DMS53 (cell line): ENCODE measurements around the gene DYRK2.
"Not testable (repeated sequence)": the region's sequence is repeated elsewhere in the genome, so short reads cannot be mapped to it uniquely, and the experiment has no call there.

ENCODE experiments used
- DNase-seq: peaks from one replicate; lab custom pipeline; 2025; lab: John Stamatoyannopoulos, UW

DYRK2 gene

GRCh38 chr12:67671419-67671818, 22.9 kb downstream of the DYRK2 start:
- DNase-seq, result no peak

- DNase-seq, result no peak
Measured at GRCh38 chr12:67671892-67672291, 23.3 kb downstream of the DYRK2 start.

- not testable (repeated sequence) for DNase-seq
Measured at GRCh38 chr12:67672507-67672906, 24.0 kb downstream of the DYRK2 start.

GRCh38 chr12:67673509-67673908, 25.0 kb downstream of the DYRK2 start:
- not testable (repeated sequence) for DNase-seq

GRCh38 chr12:67674417-67674816, 25.9 kb downstream of the DYRK2 start:
- DNase-seq, result no peak

- DNase-seq, result no peak
Measured at GRCh38 chr12:67676624-67677023, 28.1 kb downstream of the DYRK2 start.

- DNase-seq, result no peak
Measured at GRCh38 chr12:67677166-67677565, 28.6 kb downstream of the DYRK2 start.

- no peak for DNase-seq
Measured at GRCh38 chr12:67681105-67681778, 32.7 kb downstream of the DYRK2 start.

GRCh38 chr12:67681941-67682620, 33.5 kb downstream of the DYRK2 start:
- no peak for DNase-seq

- no peak for DNase-seq
Measured at GRCh38 chr12:67689385-67689784, 40.8 kb downstream of the DYRK2 start.

GRCh38 chr12:67690656-67691055, 42.1 kb downstream of the DYRK2 start:
- DNase-seq, result no peak

GRCh38 chr12:67691220-67691619, 42.7 kb downstream of the DYRK2 start:
- no peak for DNase-seq

GRCh38 chr12:67692135-67692534, 43.6 kb downstream of the DYRK2 start:
- no peak for DNase-seq

GRCh38 chr12:67692966-67693365, 44.4 kb downstream of the DYRK2 start:
- DNase-seq, result no peak

- no peak for DNase-seq
Measured at GRCh38 chr12:67693894-67694293, 45.3 kb downstream of the DYRK2 start.

GRCh38 chr12:67694306-67694900, 45.9 kb downstream of the DYRK2 start:
- no peak for DNase-seq

- no peak for DNase-seq
Measured at GRCh38 chr12:67695974-67696373, 47.4 kb downstream of the DYRK2 start.

- DNase-seq, result no peak
Measured at GRCh38 chr12:67697443-67697842, 48.9 kb downstream of the DYRK2 start.

- no peak for DNase-seq
Measured at GRCh38 chr12:67697967-67698366, 49.4 kb downstream of the DYRK2 start.

- no peak for DNase-seq
Measured at GRCh38 chr12:67698672-67699581, 50.4 kb downstream of the DYRK2 start.

- DNase-seq, result no peak
Measured at GRCh38 chr12:67701121-67701520, 52.6 kb downstream of the DYRK2 start.

- DNase-seq, result no peak
Measured at GRCh38 chr12:67702136-67702535, 53.6 kb downstream of the DYRK2 start.
